Germinal center (tissue), 1 donor: ENCODE results near the gene MARS1.
A peak's percentile ranks its signal among the peaks of the same experiment; 100 is the strongest.

Experiments
- DNase-seq: peaks from one replicate; pipeline ENCODE4 v3.0.0; 2012; ENCODE audit warnings: mixed read lengths, low spot score

The MARS1 gene

GRCh38 chr12:57458665-57459054 lies 29.2 kb upstream of the MARS1 start:
- no peak for DNase-seq

- DNase-seq, result peak; percentile 82
These were observed 28.7 kb upstream of the MARS1 start for GRCh38 chr12:57459055-57459749.

GRCh38 chr12:57459750-57460467 lies 28.0 kb upstream of the MARS1 start, which contains the start of gene GLI1:
TSS of gene GLI1 (plus strand) at chr12:57459785. CDS start at chr12:57463692, 3,907 bp downstream.
- DNase-seq, result no peak

GRCh38 chr12:57460468-57460784 lies 27.4 kb upstream of the MARS1 start:
- DNase-seq, result no peak

GRCh38 chr12:57460841-57461275 lies 27.0 kb upstream of the MARS1 start:
- no peak for DNase-seq

GRCh38 chr12:57461276-57461916 lies 26.5 kb upstream of the MARS1 start:
- peak; percentile 53 for DNase-seq

GRCh38 chr12:57461917-57462250 lies 26.0 kb upstream of the MARS1 start:
- DNase-seq, result no peak

- DNase-seq, result peak; percentile 94
These were observed 25.5 kb upstream of the MARS1 start for GRCh38 chr12:57462251-57462911.

- no peak for DNase-seq
These were observed 25.0 kb upstream of the MARS1 start for GRCh38 chr12:57462912-57463253.

GRCh38 chr12:57464569-57464968 lies 23.3 kb upstream of the MARS1 start:
- no peak for DNase-seq

GRCh38 chr12:57465030-57465746 lies 22.7 kb upstream of the MARS1 start:
- DNase-seq, result no peak

GRCh38 chr12:57465747-57466505 lies 21.9 kb upstream of the MARS1 start:
- DNase-seq, result no peak

GRCh38 chr12:57467212-57467874 lies 20.5 kb upstream of the MARS1 start:
- no peak for DNase-seq

GRCh38 chr12:57467915-57468314 lies 20.0 kb upstream of the MARS1 start:
- DNase-seq, result no peak

GRCh38 chr12:57469296-57470164 lies 18.3 kb upstream of the MARS1 start:
- DNase-seq, result no peak

GRCh38 chr12:57470286-57470969 lies 17.4 kb upstream of the MARS1 start:
- no peak for DNase-seq

GRCh38 chr12:57470970-57471656 lies 16.8 kb upstream of the MARS1 start:
- no peak for DNase-seq

- DNase-seq, result no peak
These were observed 16.2 kb upstream of the MARS1 start for GRCh38 chr12:57471661-57472060.

- DNase-seq, result no peak
These were observed 15.5 kb upstream of the MARS1 start for GRCh38 chr12:57472391-57472790.
